B cell (primary cell): Measurements from ENCODE around the gene TIMP2.
"Not testable (repeated sequence)": the region's sequence is repeated elsewhere in the genome, so short reads cannot be mapped to it uniquely, and the experiment has no call there.

ENCODE experiments used
- EZH2 ChIP-seq: IDR thresholded peaks from 2 replicates; pipeline ENCODE4 v1.6.1; 2012; ENCODE audit warnings: borderline replicate concordance, low read depth, mild to moderate bottlenecking, moderate library complexity, low read length; ENCODE audit not compliant: insufficient read depth, poor library complexity, severe bottlenecking
- TF ChIP-seq, protein P1 (sequence below): fragments of 200-600 bp; IDR thresholded peaks from one replicate; pipeline ENCODE4 v1.8.0; 2022; ENCODE audit warnings: antibody characterized with exemption, mild to moderate bottlenecking

GRCh38 chr17:78890096-78890495 lies 35.1 kb downstream of the TIMP2 start:
- TF ChIP-seq, protein P1, sequence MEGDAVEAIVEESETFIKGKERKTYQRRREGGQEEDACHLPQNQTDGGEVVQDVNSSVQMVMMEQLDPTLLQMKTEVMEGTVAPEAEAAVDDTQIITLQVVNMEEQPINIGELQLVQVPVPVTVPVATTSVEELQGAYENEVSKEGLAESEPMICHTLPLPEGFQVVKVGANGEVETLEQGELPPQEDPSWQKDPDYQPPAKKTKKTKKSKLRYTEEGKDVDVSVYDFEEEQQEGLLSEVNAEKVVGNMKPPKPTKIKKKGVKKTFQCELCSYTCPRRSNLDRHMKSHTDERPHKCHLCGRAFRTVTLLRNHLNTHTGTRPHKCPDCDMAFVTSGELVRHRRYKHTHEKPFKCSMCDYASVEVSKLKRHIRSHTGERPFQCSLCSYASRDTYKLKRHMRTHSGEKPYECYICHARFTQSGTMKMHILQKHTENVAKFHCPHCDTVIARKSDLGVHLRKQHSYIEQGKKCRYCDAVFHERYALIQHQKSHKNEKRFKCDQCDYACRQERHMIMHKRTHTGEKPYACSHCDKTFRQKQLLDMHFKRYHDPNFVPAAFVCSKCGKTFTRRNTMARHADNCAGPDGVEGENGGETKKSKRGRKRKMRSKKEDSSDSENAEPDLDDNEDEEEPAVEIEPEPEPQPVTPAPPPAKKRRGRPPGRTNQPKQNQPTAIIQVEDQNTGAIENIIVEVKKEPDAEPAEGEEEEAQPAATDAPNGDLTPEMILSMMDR: not testable (repeated sequence)
- TF ChIP-seq EZH2: not testable (repeated sequence)
